ENCODE data around the gene HMGXB4. TPM values are rescaled to one million over a fixed set of nuclear protein-coding genes. Genes with fewer than 3 reads are reported as not detected.

Gene HMGXB4
- total and polyA plus RNA-seq, 9 donors, result 14.8 to 23.9 (median 20.0) TPM

- Histone ChIP-seq H3K4me3 (no peak overlapping the region), H3K4me1 (ENCODE audit: insufficient read depth) (no peaks in the 10 kb centered on the region), H3K27ac (no peak overlapping the region), H3K27me3 (no peaks in the 10 kb centered on the region), H3K36me3 (no peaks in the 10 kb centered on the region), H3K9me3 (no peaks in the 10 kb centered on the region)
- WGBS, 3 donors, result 89 to 96% (median 93%) methylated on average over 4 of the region's 4 CpGs
- no peak for DNase-seq
- intact Hi-C loops (cut with DNase I), result no loop called here
- TF ChIP-seq EP300 (IDR thresholded peaks at IDR 0.05) (no peak), POLR2A (IDR thresholded peaks at IDR 0.05) (no peak), CTCF (IDR thresholded peaks at IDR 0.05) (no peak)
Measured at GRCh38 chr22:35337932-35338331, 80.6 kb downstream of the HMGXB4 start.

- Histone ChIP-seq H3K4me3 (no peak overlapping the region), H3K27me3 (no peaks in the 10 kb centered on the region), H3K9me3 (no peaks in the 10 kb centered on the region), H3K4me1 (ENCODE audit: insufficient read depth) (no peaks in the 10 kb centered on the region), H3K36me3 (no peaks in the 10 kb centered on the region), H3K27ac (no peak overlapping the region)
- DNase-seq, result no peak
- TF ChIP-seq CTCF (IDR thresholded peaks at IDR 0.05), result no peak
- no peak for TF ChIP-seq EP300 (IDR thresholded peaks at IDR 0.05)
- TF ChIP-seq POLR2A (IDR thresholded peaks at IDR 0.05), result no peak
- WGBS, 3 donors, result 89 to 91% (median 89%) methylated on average over 19 of the region's 19 CpGs
- intact Hi-C loops (cut with DNase I), result no loop called here
Measured at GRCh38 chr22:35341090-35341874, 84.0 kb downstream of the HMGXB4 start.

- Histone ChIP-seq H3K27me3 (no peaks in the 10 kb centered on the region), H3K9me3 (no peaks in the 10 kb centered on the region), H3K4me3 (no peak overlapping the region), H3K27ac (no peak overlapping the region), H3K4me1 (ENCODE audit: insufficient read depth) (no peaks in the 10 kb centered on the region), H3K36me3 (no peaks in the 10 kb centered on the region)
- DNase-seq, result no peak
- 90 to 96% (median 91%) methylated on average over 4 of the region's 4 CpGs for WGBS, 3 donors
- intact Hi-C loops (cut with DNase I), result no loop called here
- TF ChIP-seq EP300 (IDR thresholded peaks at IDR 0.05), result no peak
- TF ChIP-seq POLR2A (IDR thresholded peaks at IDR 0.05), result no peak
- no peak for TF ChIP-seq CTCF (IDR thresholded peaks at IDR 0.05)
Measured at GRCh38 chr22:35342390-35342789, 85.1 kb downstream of the HMGXB4 start.

GRCh38 chr22:35343664-35344550 is 86.6 kb downstream of the HMGXB4 start:
- H3K36me3 ChIP-seq, result no peaks in the 10 kb centered on the region
- WGBS, 3 donors, result 94 to 96% (median 96%) methylated on average over 24 to 26 of the region's 26 CpGs
- H3K27me3 ChIP-seq, result no peaks in the 10 kb centered on the region
- intact Hi-C loops (cut with DNase I), result no loop called here
- H3K4me3 ChIP-seq, result no peak overlapping the region
- DNase-seq, result no peak
- H3K9me3 ChIP-seq, result no peaks in the 10 kb centered on the region
- H3K4me1 ChIP-seq (ENCODE audit: insufficient read depth), result no peaks in the 10 kb centered on the region
- no peak for TF ChIP-seq CTCF (IDR thresholded peaks at IDR 0.05)
- TF ChIP-seq POLR2A (IDR thresholded peaks at IDR 0.05), result no peak
- TF ChIP-seq EP300 (IDR thresholded peaks at IDR 0.05), result no peak
- no peak overlapping the region for H3K27ac ChIP-seq
